Tibial nerve (tissue), 4 donors: ENCODE measurements around the gene CD9. TPM values are rescaled to one million over a fixed set of nuclear protein-coding genes. Genes with fewer than 3 reads are reported as not detected.

Experiments used
- DNase-seq, 2 donors: peaks; one replicate each; pipeline ENCODE4 v3.0.0-alpha.2; 2019; ENCODE audit warnings: low spot score in 2 of 2
- H3K27ac ChIP-seq, 4 donors: fragments of 200-600 bp; sonication (generic) in 3 of 4; one replicate each; pipeline ENCODE4 v1.5.1; 2017 to 2019; ENCODE audit warnings: mild to moderate bottlenecking in 1 of 4
- H3K27me3 ChIP-seq, 2 donors: fragments of 200-600 bp; sonication (generic) in 1 of 2; one replicate each; pipeline versions ENCODE4 v1.5.1 to v1.6.0; 2017 to 2019
- H3K36me3 ChIP-seq, 3 donors: fragments of 200-600 bp; sonication (generic); one replicate each; pipeline ENCODE4 v1.5.1; 2018 to 2019
- H3K4me1 ChIP-seq, 4 donors: fragments of 200-600 bp; sonication (generic) in 3 of 4; one replicate each; pipeline ENCODE4 v1.5.1; 2017 to 2019
- H3K4me3 ChIP-seq, 4 donors: fragments of 200-600 bp; sonication (generic) in 3 of 4; one replicate each; pipeline ENCODE4 v1.5.1; 2017 to 2019; ENCODE audit warnings: mild to moderate bottlenecking in 1 of 4, moderate library complexity in 1 of 4
- H3K9me3 ChIP-seq, 4 donors: fragments of 200-600 bp; sonication (generic) in 3 of 4; one replicate each; pipeline ENCODE4 v1.5.1; 2017 to 2019
- CTCF ChIP-seq, 5 experiments: fragments of 200-600 bp in 3 of 5; fragments of 450-650 bp in 2 of 5; sonication (generic) in 3 of 5; IDR thresholded peaks; one replicate each; pipeline ENCODE4 v1.5.1; 2016 to 2019; ENCODE audit warnings: antibody characterized with exemption in 5 of 5, mild to moderate bottlenecking in 3 of 5, moderate library complexity in 2 of 5
- EP300 ChIP-seq, 2 donors: sonication (generic); formaldehyde crosslinking; IDR thresholded peaks; one replicate each; pipeline ENCODE4 v1.6.1; 2017; ENCODE audit warnings: antibody characterized with exemption in 2 of 2, mild to moderate bottlenecking in 1 of 2
- POLR2A ChIP-seq, 2 donors: fragments of 450-650 bp; IDR thresholded peaks; one replicate each; pipeline ENCODE4 v1.6.1; 2017; ENCODE audit warnings: antibody characterized with exemption in 2 of 2, mild to moderate bottlenecking in 2 of 2, moderate library complexity in 2 of 2
- WGBS, 2 donors: methylation state at CpG; one replicate each; pipeline ENCODE4 v1.1.5; 2018; 5-methylcytosine and 5-hydroxymethylcytosine counted together
- total RNA-seq, 4 donors: library from RNA; depleted of rRNA; stranded (reverse); fragments of >200 nt; gene quantifications; one replicate each; pipeline ENCODE4 v1.1.0, GENCODE V29; 2016

Gene CD9
- total RNA-seq, 4 donors from 2014 or later, result 297 to 500 (median 391) TPM

- peaks cover 0 to 59% (median 29%) of the 10 kb centered on the region in 4 donors for H3K4me1 ChIP-seq
- peak overlapping the region; percentile 2 to 99 (median 70) for H3K27ac ChIP-seq
- H3K4me3 ChIP-seq, result no peak overlapping the region
- peaks cover 2 to 63% (median 11%) of the 10 kb centered on the region in 3 donors for H3K36me3 ChIP-seq
- no peak for DNase-seq
- no peaks in the 10 kb centered on the region for H3K9me3 ChIP-seq
- no peak for TF ChIP-seq CTCF (IDR thresholded peaks at IDR 0.05)
- TF ChIP-seq EP300 (IDR thresholded peaks at IDR 0.05), result no peak
- no peak for TF ChIP-seq POLR2A (IDR thresholded peaks at IDR 0.05)
- no peaks in the 10 kb centered on the region for H3K27me3 ChIP-seq
- 77 to 83% methylated on average over 21 to 22 of the region's 22 CpGs for WGBS, 2 donors
These were observed 35.9 kb downstream of the CD9 start for GRCh38 chr12:6235906-6236640.

GRCh38 chr12:6236641-6236940, 36.4 kb downstream of the CD9 start:
- no peak for TF ChIP-seq POLR2A (IDR thresholded peaks at IDR 0.05)
- no peak for TF ChIP-seq CTCF (IDR thresholded peaks at IDR 0.05)
- no peak for TF ChIP-seq EP300 (IDR thresholded peaks at IDR 0.05)
- no peak for DNase-seq
- Histone ChIP-seq H3K9me3 (no peaks in the 10 kb centered on the region), H3K36me3 (peaks cover 2 to 63% (median 11%) of the 10 kb centered on the region in 3 donors), H3K27me3 (no peaks in the 10 kb centered on the region), H3K4me3 (no peak overlapping the region), H3K27ac (peak overlapping the region in 2 of 4 donors; percentile 2 to 94), H3K4me1 (peaks cover 0 to 59% (median 28%) of the 10 kb centered on the region in 4 donors)
- WGBS, 2 donors, result 81 to 83% methylated on average over 6 of the region's 6 CpGs

GRCh38 chr12:6237830-6238229, 37.6 kb downstream of the CD9 start:
- no peaks in the 10 kb centered on the region for H3K27me3 ChIP-seq
- peaks cover 0 to 53% (median 18%) of the 10 kb centered on the region in 4 donors for H3K4me1 ChIP-seq
- H3K4me3 ChIP-seq, result no peak overlapping the region
- H3K36me3 ChIP-seq, result peaks cover 2 to 63% (median 11%) of the 10 kb centered on the region in 3 donors
- WGBS, 2 donors, result 93 to 100% methylated on average over 1 of the region's 1 CpG
- peak overlapping the region in 1 of 4 donors; percentile 31 for H3K27ac ChIP-seq
- TF ChIP-seq EP300 (IDR thresholded peaks at IDR 0.05), result no peak
- no peak for TF ChIP-seq POLR2A (IDR thresholded peaks at IDR 0.05)
- no peak for TF ChIP-seq CTCF (IDR thresholded peaks at IDR 0.05)
- H3K9me3 ChIP-seq, result no peaks in the 10 kb centered on the region
- no peak for DNase-seq

GRCh38 chr12:6238875-6239274, 38.7 kb downstream of the CD9 start:
- H3K4me3 ChIP-seq, result no peak overlapping the region
- WGBS, 2 donors, result 82 to 83% methylated on average over 3 of the region's 3 CpGs
- no peak for DNase-seq
- no peaks in the 10 kb centered on the region for H3K9me3 ChIP-seq
- no peak for TF ChIP-seq POLR2A (IDR thresholded peaks at IDR 0.05)
- H3K36me3 ChIP-seq, result peaks cover 2 to 63% (median 11%) of the 10 kb centered on the region in 3 donors
- no peaks in the 10 kb centered on the region for H3K27me3 ChIP-seq
- H3K4me1 ChIP-seq, result peaks cover 0 to 43% (median 10%) of the 10 kb centered on the region in 4 donors
- no peak overlapping the region for H3K27ac ChIP-seq

DNA sequence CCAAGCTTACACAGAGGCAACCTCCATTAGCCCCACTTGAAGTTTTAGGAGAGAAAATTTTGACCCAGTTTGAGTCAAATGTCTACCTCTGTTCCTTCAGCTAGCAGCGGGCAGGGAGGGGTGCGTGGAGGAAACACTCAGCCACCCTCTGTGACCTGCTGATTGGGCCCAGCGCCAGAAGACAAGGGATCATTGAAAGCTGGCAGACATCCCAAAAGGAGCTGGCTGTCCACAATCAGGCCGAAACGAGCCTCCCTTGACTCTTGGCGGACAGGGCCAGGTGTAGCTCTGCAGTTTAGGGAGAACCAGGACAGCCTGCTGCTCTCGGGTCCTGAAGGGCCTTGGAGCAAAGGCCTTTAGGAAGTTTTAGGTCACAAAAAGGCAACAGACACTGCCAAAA, 41.3 kb downstream of the CD9 start:
- Histone ChIP-seq H3K4me3 (no peak overlapping the region), H3K9me3 (peaks cover 0 to 4% (median 0%) of the 10 kb centered on the region in 4 donors), H3K36me3 (peaks cover 2 to 43% (median 10%) of the 10 kb centered on the region in 3 donors), H3K27ac (peak overlapping the region in 2 of 4 donors; percentile 31 to 50), H3K27me3 (no peaks in the 10 kb centered on the region), H3K4me1 (peaks cover 0 to 20% (median 8%) of the 10 kb centered on the region in 4 donors)
- peak; percentile 36 to 53 for DNase-seq
- no peak for TF ChIP-seq CTCF (IDR thresholded peaks at IDR 0.05)
- TF ChIP-seq EP300 (IDR thresholded peaks at IDR 0.05), result no peak
- TF ChIP-seq POLR2A (IDR thresholded peaks at IDR 0.05), result no peak
- 12 to 29% methylated on average over 6 to 7 of the region's 7 CpGs for WGBS, 2 donors
